Breast epithelium (tissue), 4 donors: Measurements from ENCODE around the gene NYNRIN. TPM values are rescaled to one million over a fixed set of nuclear protein-coding genes. Genes with fewer than 3 reads are reported as not detected.
A peak's percentile ranks its signal among the peaks of the same experiment; 100 is the strongest.
"Not testable (repeated sequence)": the region's sequence is repeated elsewhere in the genome, so short reads cannot be mapped to it uniquely, and the experiment has no call there.

ENCODE experiments used
- DNase-seq, 2 donors: peaks; one replicate each; pipeline ENCODE4 v3.0.0-alpha.2; 2019; ENCODE audit warnings: low spot score in 2 of 2
- H3K27ac ChIP-seq, 2 donors: fragments of 200-600 bp; sonication (generic) in 1 of 2; one replicate each; pipeline ENCODE4 v1.5.1; 2016 to 2019; ENCODE audit warnings: mild to moderate bottlenecking in 1 of 2
- H3K27me3 ChIP-seq, 2 donors: fragments of 200-600 bp; sonication (generic) in 1 of 2; one replicate each; pipeline versions ENCODE4 v1.5.1 to v1.6.0; 2017 to 2019; ENCODE audit warnings: control low read depth in 1 of 2, mild to moderate bottlenecking in 1 of 2
- H3K36me3 ChIP-seq: fragments of 200-600 bp; one replicate; pipeline ENCODE4 v1.5.1; 2019
- H3K4me1 ChIP-seq, 2 donors: fragments of 200-600 bp; sonication (generic); one replicate each; pipeline ENCODE4 v1.5.1; 2016 to 2019; ENCODE audit warnings: control low read depth in 1 of 2
- H3K4me3 ChIP-seq, 3 donors: fragments of 200-600 bp; sonication (generic); 1 replicate in 2 of 3; 2 replicates in 1 of 3; pipeline ENCODE4 v1.5.1; 2016 to 2019; ENCODE audit warnings: mild to moderate bottlenecking in 3 of 3, moderate library complexity in 2 of 3
- H3K9me3 ChIP-seq, 2 donors: fragments of 200-600 bp; sonication (generic) in 1 of 2; one replicate each; pipeline ENCODE4 v1.5.1; 2016 to 2019; ENCODE audit warnings: control low read depth in 1 of 2
- CTCF ChIP-seq, 3 donors: fragments of 450-650 bp; IDR thresholded peaks; one replicate each; pipeline ENCODE4 v1.5.1; 2016 to 2017; ENCODE audit warnings: antibody characterized with exemption in 3 of 3, mild to moderate bottlenecking in 3 of 3, moderate library complexity in 3 of 3
- POLR2A ChIP-seq: fragments of 450-650 bp; IDR thresholded peaks from one replicate; pipeline ENCODE4 v1.6.1; 2016; ENCODE audit warnings: antibody characterized with exemption, mild to moderate bottlenecking, moderate library complexity
- POLR2AphosphoS5 ChIP-seq, 3 donors: sonication (generic); formaldehyde crosslinking; IDR thresholded peaks; one replicate each; pipeline ENCODE4 v1.6.1; 2017; ENCODE audit warnings: antibody characterized with exemption in 3 of 3
- intact Hi-C: fragments of 100-400 bp; cut with DNase I; formaldehyde crosslinking; loops from one replicate; pipeline ENCODE4 v1.15.1; 2023; ENCODE audit warnings: low total_unique reads
- total RNA-seq, 3 donors: library from RNA; depleted of rRNA; stranded (reverse); fragments of >200 nt; gene quantifications; one replicate each; pipeline ENCODE4 v1.1.0, GENCODE V29; 2016

NYNRIN gene
- 1 to 10 TPM; 6.4 to 8.2 (median 7.7) TPM for total RNA-seq

DNA sequence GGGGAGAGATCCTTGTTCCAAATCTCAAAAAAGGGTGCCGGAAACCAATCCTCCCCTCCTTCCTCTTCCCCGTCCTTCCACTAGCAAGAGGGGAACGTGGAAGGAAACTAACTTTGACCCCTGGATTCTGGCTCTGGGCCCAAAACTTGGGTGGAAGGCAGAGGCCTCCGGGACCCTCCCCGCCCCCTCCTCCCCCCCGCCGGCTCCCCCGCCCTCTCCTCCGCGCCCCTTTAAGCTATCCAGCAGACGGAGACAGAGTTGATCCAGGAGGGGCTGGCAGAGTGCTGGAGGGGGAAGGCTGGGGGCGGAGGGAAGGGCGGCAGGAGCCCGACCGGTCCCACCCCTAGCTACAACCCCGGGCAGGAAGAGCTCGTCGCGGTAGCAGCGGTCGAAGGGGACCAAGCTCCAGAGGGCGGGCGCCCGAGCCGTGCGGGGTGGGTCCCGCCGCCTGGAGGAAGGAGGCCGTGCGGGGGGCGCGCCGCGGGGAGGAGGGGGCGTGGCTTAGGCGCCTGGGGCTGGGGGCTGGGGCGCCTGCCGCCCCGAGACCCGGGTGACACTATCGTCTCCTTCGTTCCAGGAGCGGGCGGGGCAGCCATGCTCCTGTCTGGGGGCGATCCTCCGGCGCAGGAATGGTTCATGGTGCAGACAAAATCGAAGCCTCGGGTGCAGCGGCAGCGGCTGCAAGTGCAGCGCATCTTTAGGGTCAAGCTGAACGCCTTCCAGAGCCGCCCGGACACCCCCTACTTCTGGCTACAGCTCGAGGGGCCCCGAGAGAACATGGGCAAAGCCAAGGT lies at the start of gene NYNRIN:
NYNRIN (plus strand) TSS at position 351 of the 794 bp plus-strand sequence; CDS start at position 595, 244 bp downstream.
- Histone ChIP-seq H3K9me3 (no peaks in the 10 kb centered on the region), H3K4me3 (peak within 1 kb of the TSS; percentile 60 to 95 (median 72)), H3K27ac (peak within 1 kb of the TSS; percentile 69 to 91), H3K27me3 (no peaks in the 10 kb centered on the region), H3K4me1 (peaks cover 3 to 11% of the 10 kb centered on the region in 2 donors), H3K36me3 (no peaks in the 10 kb centered on the region)
- no peak for TF ChIP-seq POLR2A
- no peak for TF ChIP-seq CTCF (IDR thresholded peaks at IDR 0.05)
- no peak for TF ChIP-seq POLR2AphosphoS5 (IDR thresholded peaks at IDR 0.05)
- intact Hi-C loops = loop anchor here (5.0 kb wide), 1 partner anchor 52 kb away; no protein-coding TSS in a partner anchor
- DNase-seq = no peak

DNA sequence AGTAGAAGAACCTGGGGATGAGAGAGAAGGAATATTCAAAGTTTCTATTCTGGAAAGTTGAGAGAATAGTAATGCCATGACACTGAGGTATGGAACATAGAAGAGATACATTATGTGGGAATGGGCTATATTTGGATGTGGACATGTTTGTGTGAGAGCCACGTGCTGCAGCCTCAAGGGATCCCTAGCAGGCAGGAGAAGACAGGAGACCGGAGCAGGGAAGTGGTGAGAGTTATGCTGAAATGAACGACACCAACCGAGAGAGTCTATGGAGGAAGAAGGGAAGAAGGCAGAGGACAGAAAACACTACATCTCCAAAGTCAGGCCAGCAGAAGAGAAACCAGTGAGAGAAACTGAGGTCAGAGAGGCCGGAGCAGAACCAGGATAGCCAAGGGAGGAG lies 49.1 kb upstream of the NYNRIN start:
- H3K36me3 ChIP-seq = no peaks in the 10 kb centered on the region
- H3K27me3 ChIP-seq = no peaks in the 10 kb centered on the region
- no peak for DNase-seq
- H3K27ac ChIP-seq = no peak overlapping the region
- H3K9me3 ChIP-seq = no peaks in the 10 kb centered on the region
- H3K4me3 ChIP-seq = no peak overlapping the region
- H3K4me1 ChIP-seq = no peaks in the 10 kb centered on the region
- TF ChIP-seq POLR2A (no peak), POLR2AphosphoS5 (IDR thresholded peaks at IDR 0.05) (no peak), CTCF (IDR thresholded peaks at IDR 0.05) (no peak)
- intact Hi-C loops = loop anchor here (5.0 kb wide), 2 partner anchors 48 to 787 kb away; partner anchors contain the start of gene NYNRIN

DNA sequence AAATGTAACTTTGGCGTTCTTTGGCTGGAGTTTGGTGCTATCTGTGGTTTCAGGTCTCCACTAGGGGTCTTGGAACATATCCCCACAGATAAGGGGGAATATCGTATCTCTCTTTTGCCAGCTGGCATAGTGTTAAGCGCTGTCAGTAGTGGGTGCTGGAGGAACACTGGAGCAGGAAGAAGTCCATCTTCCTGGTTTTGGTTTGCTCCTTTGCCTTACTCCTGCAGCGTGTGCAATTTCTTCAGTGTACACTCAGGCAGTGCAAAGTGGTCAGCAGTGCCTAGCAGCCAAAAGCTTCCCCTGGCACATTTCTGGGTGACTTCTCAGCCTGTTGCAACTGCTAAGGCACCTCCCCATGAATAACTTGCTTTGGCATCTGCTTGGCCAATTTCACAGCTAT lies 47.3 kb upstream of the NYNRIN start:
- H3K4me1 ChIP-seq = no peaks in the 10 kb centered on the region
- no peak for TF ChIP-seq CTCF (IDR thresholded peaks at IDR 0.05)
- TF ChIP-seq POLR2AphosphoS5 (IDR thresholded peaks at IDR 0.05) = no peak
- TF ChIP-seq POLR2A = no peak
- H3K36me3 ChIP-seq = no peaks in the 10 kb centered on the region
- DNase-seq = no peak
- no peak overlapping the region for H3K4me3 ChIP-seq
- no peak overlapping the region for H3K27ac ChIP-seq
- H3K9me3 ChIP-seq = no peaks in the 10 kb centered on the region
- intact Hi-C loops = loop anchor here (5.0 kb wide), 1 partner anchor 789 kb away; no protein-coding TSS in a partner anchor
- no peaks in the 10 kb centered on the region for H3K27me3 ChIP-seq

DNA sequence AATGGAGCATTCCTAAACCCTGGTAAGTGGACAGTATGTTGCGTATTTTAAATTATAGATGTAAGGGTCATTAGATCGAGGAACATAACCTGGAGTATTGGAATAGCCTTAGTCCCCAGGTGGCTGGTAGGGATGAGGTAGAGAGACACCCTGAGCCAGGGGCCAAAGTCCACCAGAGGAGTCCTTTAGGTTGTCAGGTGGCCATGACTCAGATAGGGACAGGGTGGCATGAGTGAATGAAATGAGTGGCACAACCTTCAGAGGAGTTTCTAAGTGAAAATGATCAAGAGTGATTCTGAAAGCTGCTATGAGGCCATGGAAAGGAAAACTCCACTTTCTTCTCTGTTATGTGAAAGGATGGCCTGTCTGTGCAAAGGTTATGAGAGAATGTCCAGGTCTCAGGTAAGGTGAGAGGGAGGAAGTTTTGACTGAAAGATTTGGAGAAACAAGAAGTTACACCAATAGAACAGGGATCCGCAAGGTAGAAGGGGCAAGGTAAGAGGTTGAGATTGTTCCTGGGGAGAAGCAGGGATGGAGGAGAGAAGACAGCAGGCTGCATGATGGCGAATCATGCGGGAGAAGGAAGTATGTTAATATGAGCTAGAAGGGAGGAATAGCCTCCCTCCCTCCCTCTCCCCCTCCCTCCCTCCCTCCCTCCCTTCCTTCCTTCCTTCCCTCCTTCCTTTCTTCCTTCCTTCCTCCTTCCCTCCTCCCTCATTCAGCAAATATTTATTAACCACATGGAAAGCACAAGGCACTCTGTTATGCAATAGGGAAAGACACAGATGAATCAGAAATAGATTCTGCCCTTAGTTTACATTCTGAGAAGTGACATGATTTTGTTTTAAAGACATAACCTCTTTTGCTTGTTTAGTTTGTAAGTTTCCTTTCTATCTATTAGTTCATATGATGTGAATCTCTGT lies 45.0 kb upstream of the NYNRIN start:
- Histone ChIP-seq H3K27me3 (no peaks in the 10 kb centered on the region), H3K27ac (peak overlapping the region; percentile 58 to 70), H3K4me3 (no peak overlapping the region), H3K4me1 (no peaks in the 10 kb centered on the region), H3K36me3 (no peaks in the 10 kb centered on the region), H3K9me3 (no peaks in the 10 kb centered on the region)
- TF ChIP-seq CTCF (IDR thresholded peaks at IDR 0.05) (no peak), POLR2AphosphoS5 (IDR thresholded peaks at IDR 0.05) (no peak), POLR2A (no peak)
- no peak for DNase-seq
- intact Hi-C loops = loop anchor here (5.0 kb wide), 1 partner anchor 792 kb away; no protein-coding TSS in a partner anchor

DNA sequence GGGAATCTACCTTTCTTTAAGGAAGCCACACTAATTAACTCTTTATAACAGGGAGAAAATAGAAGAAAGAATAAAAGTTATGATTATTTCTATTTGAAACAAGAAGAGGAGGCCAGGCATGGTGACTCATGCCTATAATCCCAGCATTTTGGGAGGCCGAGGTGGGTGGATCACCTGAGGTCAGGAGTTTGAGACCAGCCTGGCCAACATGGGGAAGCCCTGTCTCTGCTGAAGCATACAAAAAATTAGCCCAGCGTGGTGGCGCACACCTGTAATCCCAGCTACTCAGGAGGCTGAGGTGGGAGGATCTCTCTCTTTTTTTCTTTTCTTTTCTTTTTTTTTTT lies 44.3 kb upstream of the NYNRIN start:
- intact Hi-C loops = loop anchor here (5.0 kb wide), 1 partner anchor 792 kb away; no protein-coding TSS in a partner anchor

More for the DNA sequence above, 44.3 kb upstream of the NYNRIN start:
- H3K4me3 ChIP-seq, H3K36me3 ChIP-seq, H3K9me3 ChIP-seq, DNase-seq, H3K27me3 ChIP-seq, H3K4me1 ChIP-seq: not testable (repeated sequence)
- peak overlapping the region; percentile 58 to 70 for H3K27ac ChIP-seq
